Spleen (tissue), 7 donors: ENCODE results near the gene OR5H2.

Source experiments
- POLR2A ChIP-seq, 3 donors: fragments of 450-650 bp; IDR thresholded peaks; one replicate each; pipeline ENCODE4 v1.5.1; 2017; ENCODE audit warnings: antibody characterized with exemption in 3 of 3, mild to moderate bottlenecking in 1 of 3
- POLR2AphosphoS5 ChIP-seq, 3 donors: sonication (generic); formaldehyde crosslinking; IDR thresholded peaks; one replicate each; pipeline ENCODE4 v1.5.1; 2017; ENCODE audit warnings: antibody characterized with exemption in 3 of 3
- TF ChIP-seq, protein P1 (sequence below), 11 experiments: fragments of 200-600 bp in 7 of 11; fragments of 450-650 bp in 4 of 11; sonication (generic) in 4 of 11; IDR thresholded peaks in 8 of 11; conservative IDR thresholded peaks in 3 of 11; 1 replicate in 7 of 11; 2 replicates in 4 of 11; pipeline versions ENCODE4 v1.4.0 to v1.8.0; 2016 to 2021; ENCODE audit warnings: antibody characterized with exemption in 11 of 11, inconsistent platforms in 4 of 11, mild to moderate bottlenecking in 1 of 11
- donor health status: DM: no; HTN: no; CAD: no; lungs with moderate emphysema.
- donor health status: DM: no; HTN: no; CAD: no.
- donor health status: DM: no; HTN: no; CAD: no.

DNA sequence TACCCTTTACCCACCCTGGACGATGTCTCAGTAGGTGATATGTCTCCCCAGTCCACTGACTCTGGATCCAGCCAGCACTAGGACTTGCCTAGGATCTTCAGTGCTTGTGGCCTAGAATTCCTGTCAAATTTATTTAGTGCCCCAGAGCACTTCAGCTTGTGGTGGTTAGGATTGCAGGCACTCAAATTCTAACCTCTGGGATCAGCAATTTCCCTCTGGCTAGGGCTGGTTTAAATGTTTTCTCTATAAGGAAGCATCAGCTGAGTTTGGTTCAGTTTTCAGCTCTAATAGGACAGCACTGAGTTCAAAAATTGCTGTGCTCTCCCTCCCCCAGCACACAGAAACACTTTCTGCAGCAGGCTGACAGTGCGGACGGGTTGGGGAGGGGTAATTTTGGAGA is 10.2 kb upstream of the OR5H2 start:
- TF ChIP-seq, protein P1, sequence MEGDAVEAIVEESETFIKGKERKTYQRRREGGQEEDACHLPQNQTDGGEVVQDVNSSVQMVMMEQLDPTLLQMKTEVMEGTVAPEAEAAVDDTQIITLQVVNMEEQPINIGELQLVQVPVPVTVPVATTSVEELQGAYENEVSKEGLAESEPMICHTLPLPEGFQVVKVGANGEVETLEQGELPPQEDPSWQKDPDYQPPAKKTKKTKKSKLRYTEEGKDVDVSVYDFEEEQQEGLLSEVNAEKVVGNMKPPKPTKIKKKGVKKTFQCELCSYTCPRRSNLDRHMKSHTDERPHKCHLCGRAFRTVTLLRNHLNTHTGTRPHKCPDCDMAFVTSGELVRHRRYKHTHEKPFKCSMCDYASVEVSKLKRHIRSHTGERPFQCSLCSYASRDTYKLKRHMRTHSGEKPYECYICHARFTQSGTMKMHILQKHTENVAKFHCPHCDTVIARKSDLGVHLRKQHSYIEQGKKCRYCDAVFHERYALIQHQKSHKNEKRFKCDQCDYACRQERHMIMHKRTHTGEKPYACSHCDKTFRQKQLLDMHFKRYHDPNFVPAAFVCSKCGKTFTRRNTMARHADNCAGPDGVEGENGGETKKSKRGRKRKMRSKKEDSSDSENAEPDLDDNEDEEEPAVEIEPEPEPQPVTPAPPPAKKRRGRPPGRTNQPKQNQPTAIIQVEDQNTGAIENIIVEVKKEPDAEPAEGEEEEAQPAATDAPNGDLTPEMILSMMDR (IDR thresholded peaks at IDR 0.05 in 8 of 11, conservative IDR thresholded peaks at IDR 0.05 in 3 of 11), result no peak
- TF ChIP-seq POLR2AphosphoS5 (IDR thresholded peaks at IDR 0.05), result no peak
- TF ChIP-seq POLR2A (IDR thresholded peaks at IDR 0.05), result no peak
